H1 (cell line): Measurements from ENCODE around the gene SIPA1L3. TPM values are rescaled to one million over a fixed set of nuclear protein-coding genes. Genes with fewer than 3 reads are reported as not detected.

Experiments used
- CTCF ChIA-PET: fragments of 300-600 bp; sonication (Branson Sonifier 250); formaldehyde crosslinking; loops from one replicate; lab custom pipeline; 2021; ENCODE audit not compliant: partially characterized antibody; lab: Charles Lee
- POLR2A ChIA-PET: fragments of 300-600 bp; sonication (Branson Sonifier 250); formaldehyde crosslinking; loops from one replicate; lab custom pipeline; 2021; ENCODE audit warnings: inconsistent platforms; ENCODE audit not compliant: partially characterized antibody; lab: Charles Lee
- DNase-seq, 2 experiments: peaks; one replicate each; pipeline versions ENCODE4 v3.0.0 to v3.0.0-alpha.2; 2010 to 2022; ENCODE audit warnings: low spot score in 2 of 2, low read depth in 1 of 2, mixed read lengths in 1 of 2
- FAIRE-seq: peaks from 2 replicates; lab custom pipeline; 2011; peaks lifted over from hg19 to GRCh38; lab: Jason Lieb, UNC
- H2AFZ ChIP-seq: 2 replicates; pipeline ENCODE4 v1.8.1; 2012; ENCODE audit warnings: low read length, inconsistent platforms
- H2AK5ac ChIP-seq: 2 replicates; pipeline ENCODE4 v1.6.1; 2013; ENCODE audit warnings: low read depth, low read length
- H2BK120ac ChIP-seq: replicated peaks from 2 replicates; pipeline ENCODE3; 2013; ENCODE audit warnings: low read depth, low read length, inconsistent platforms
- H2BK12ac ChIP-seq: 2 replicates; pipeline ENCODE4 v1.6.1; 2013; ENCODE audit warnings: low read depth, low read length
- H2BK15ac ChIP-seq: 2 replicates; pipeline ENCODE4 v1.6.1; 2013; ENCODE audit warnings: low read length
- H2BK20ac ChIP-seq: 2 replicates; pipeline ENCODE4 v1.6.1; 2013; ENCODE audit warnings: low read length
- H2BK5ac ChIP-seq: 2 replicates; pipeline ENCODE4 v1.6.1; 2013; ENCODE audit warnings: low read depth, low read length
- H3K14ac ChIP-seq: 2 replicates; pipeline ENCODE4 v1.6.1; 2013; ENCODE audit warnings: inconsistent platforms; ENCODE audit not compliant: insufficient read length
- H3K18ac ChIP-seq: 2 replicates; pipeline ENCODE4 v1.6.1; 2013; ENCODE audit warnings: low read length; ENCODE audit errors: extremely low read depth
- H3K23ac ChIP-seq: 2 replicates; pipeline ENCODE4 v1.6.1; 2013; ENCODE audit warnings: inconsistent platforms; ENCODE audit not compliant: insufficient read length
- H3K23me2 ChIP-seq: 2 replicates; pipeline ENCODE4 v1.6.1; 2013; ENCODE audit warnings: low read depth, low read length
- H3K27ac ChIP-seq: 2 replicates; pipeline ENCODE4 v1.6.1; 2011; ENCODE audit warnings: low read depth, low read length, inconsistent platforms
- H3K27me3 ChIP-seq, 4 experiments: replicated peaks in 1 of 4; 1 replicate in 1 of 4; 2 replicates in 3 of 4; pipeline versions ENCODE4 v1.6.1 to v1.8.1; 2011 to 2013; ENCODE audit warnings: low read length in 3 of 4, mild to moderate bottlenecking in 3 of 4, inconsistent platforms in 2 of 4, mixed read lengths in 2 of 4, moderate library complexity in 1 of 4; ENCODE audit not compliant: control insufficient read depth in 3 of 4, insufficient read depth in 3 of 4; ENCODE audit errors: extremely low read depth in 1 of 4
- H3K36me3 ChIP-seq, 4 experiments: 2 replicates each; pipeline versions ENCODE4 v1.6.1 to v1.8.1; 2011 to 2013; ENCODE audit warnings: mild to moderate bottlenecking in 4 of 4, low read length in 3 of 4, moderate library complexity in 2 of 4, control low read depth in 1 of 4, inconsistent platforms in 1 of 4; ENCODE audit not compliant: insufficient read depth in 4 of 4, control insufficient read depth in 2 of 4
- H3K4ac ChIP-seq: replicated peaks from 2 replicates; pipeline ENCODE3; 2013; ENCODE audit warnings: low read length, low read depth, mixed read lengths, inconsistent platforms; ENCODE audit not compliant: insufficient read length
- H3K4me1 ChIP-seq, 4 experiments: replicated peaks in 1 of 4; 1 replicate in 1 of 4; 2 replicates in 3 of 4; pipeline versions ENCODE4 v1.6.1 to v1.8.1; 2011 to 2013; ENCODE audit warnings: low read length in 3 of 4, inconsistent platforms in 2 of 4, mixed read lengths in 1 of 4; ENCODE audit not compliant: insufficient read depth in 4 of 4, control insufficient read depth in 3 of 4
- H3K4me2 ChIP-seq, 2 experiments: 2 replicates each; pipeline versions ENCODE4 v1.6.1 to v1.8.1; 2011 to 2013; ENCODE audit warnings: low read depth in 2 of 2, low read length in 2 of 2, control low read depth in 1 of 2, inconsistent platforms in 1 of 2, mild to moderate bottlenecking in 1 of 2; ENCODE audit not compliant: insufficient read depth in 1 of 2
- H3K4me3 ChIP-seq, 4 experiments: fragments of 200-600, 300-600 bp in 1 of 4; sonication (generic), shearing (Covaris generic), sonication (Bioruptor Twin) in 1 of 4; 2 replicates each; pipeline versions ENCODE4 v1.5.1 to v1.8.1; 2011 to 2016; ENCODE audit warnings: low read length in 4 of 4, low read depth in 3 of 4, control low read depth in 2 of 4, inconsistent platforms in 2 of 4, mild to moderate bottlenecking in 2 of 4, mixed read lengths in 1 of 4, moderate library complexity in 1 of 4; ENCODE audit not compliant: insufficient read depth in 2 of 4; ENCODE audit errors: extremely low read depth in 1 of 4
- H3K56ac ChIP-seq: replicated peaks from 2 replicates; pipeline ENCODE3; 2013; ENCODE audit warnings: low read depth, mild to moderate bottlenecking, mixed read lengths, low read length, inconsistent platforms; ENCODE audit not compliant: insufficient read length
- H3K79me1 ChIP-seq: 2 replicates; pipeline ENCODE4 v1.6.1; 2013; ENCODE audit warnings: low read depth, low read length, control low read depth
- H3K79me2 ChIP-seq, 2 experiments: 2 replicates each; pipeline versions ENCODE4 v1.6.1 to v1.8.1; 2012 to 2013; ENCODE audit warnings: low read length in 2 of 2, mild to moderate bottlenecking in 2 of 2, inconsistent platforms in 1 of 2; ENCODE audit not compliant: insufficient read depth in 2 of 2, control insufficient read depth in 1 of 2
- H3K9ac ChIP-seq, 4 experiments: replicated peaks in 1 of 4; 1 replicate in 1 of 4; 2 replicates in 3 of 4; pipeline versions ENCODE4 v1.6.1 to v1.8.1; 2011 to 2013; ENCODE audit warnings: low read depth in 3 of 4, low read length in 3 of 4, control low read depth in 2 of 4, mild to moderate bottlenecking in 2 of 4, moderate library complexity in 2 of 4, inconsistent platforms in 1 of 4; ENCODE audit errors: extremely low read depth in 1 of 4
- H3K9me3 ChIP-seq, 2 experiments: 2 replicates each; pipeline versions ENCODE4 v1.6.1 to v1.8.1; 2012 to 2013; ENCODE audit warnings: mild to moderate bottlenecking in 2 of 2, moderate library complexity in 2 of 2, control low read depth in 1 of 2, inconsistent platforms in 1 of 2, low read depth in 1 of 2, low read length in 1 of 2, mixed read lengths in 1 of 2; ENCODE audit not compliant: insufficient read depth in 2 of 2
- H4K20me1 ChIP-seq, 2 experiments: replicated peaks in 1 of 2; 2 replicates each; pipeline versions ENCODE3 to v1.8.1; 2011 to 2013; ENCODE audit warnings: inconsistent platforms in 2 of 2, low read length in 2 of 2, mild to moderate bottlenecking in 1 of 2; ENCODE audit not compliant: insufficient read depth in 2 of 2, control insufficient read depth in 1 of 2
- H4K5ac ChIP-seq: 2 replicates; pipeline ENCODE4 v1.6.1; 2013; ENCODE audit warnings: low read length, low read depth, mixed read lengths, inconsistent platforms; ENCODE audit not compliant: insufficient read length
- H4K8ac ChIP-seq: 2 replicates; pipeline ENCODE4 v1.8.0; 2013; ENCODE audit warnings: mild to moderate bottlenecking, moderate library complexity, low read length, inconsistent platforms; ENCODE audit not compliant: insufficient read depth; ENCODE audit errors: extremely low read depth
- H4K91ac ChIP-seq: replicated peaks from 2 replicates; pipeline ENCODE3; 2013; ENCODE audit warnings: low read length, mixed read lengths, inconsistent platforms; ENCODE audit not compliant: insufficient read length
- ASH2L ChIP-seq: fragments of 200-600, 300-600 bp; sonication (generic); IDR thresholded peaks from one replicate; pipeline ENCODE4 v1.7.1; 2017; ENCODE audit warnings: low read length
- CBX8 ChIP-seq: fragments of 300-800, 300-1000 bp; sonication (generic); IDR thresholded peaks from 2 replicates; pipeline ENCODE4 v1.7.1; 2016; ENCODE audit warnings: low read depth, low read length, borderline replicate concordance
- CHD2 ChIP-seq: IDR thresholded peaks from 2 replicates; pipeline ENCODE4 v1.6.1; 2012; ENCODE audit warnings: low read length, improper control_type of control experiment
- EZH2 ChIP-seq: fragments of 200-600 bp; sonication (generic); IDR thresholded peaks from 2 replicates; pipeline ENCODE4 v1.7.1; 2012; ENCODE audit warnings: low read depth, mild to moderate bottlenecking, moderate library complexity, low read length, inconsistent platforms; ENCODE audit not compliant: severe bottlenecking
- GTF2F1 ChIP-seq: IDR thresholded peaks from 2 replicates; pipeline ENCODE4 v1.6.1; 2012; ENCODE audit warnings: low read depth, low read length, improper control_type of control experiment, borderline replicate concordance
- RFX5 ChIP-seq: IDR thresholded peaks from 2 replicates; pipeline ENCODE4 v1.6.1; 2011; ENCODE audit warnings: low read depth, low read length, improper control_type of control experiment, borderline replicate concordance
- SAP30 ChIP-seq: fragments of 300-600 bp; sonication (generic); IDR thresholded peaks from 2 replicates; pipeline ENCODE4 v1.7.1; 2012; ENCODE audit warnings: low read length, moderate library complexity, mild to moderate bottlenecking, inconsistent platforms; ENCODE audit not compliant: insufficient read depth, insufficient replicate concordance
- SIRT6 ChIP-seq: IDR thresholded peaks from one replicate; pipeline ENCODE4 v1.7.1; 2012; ENCODE audit warnings: low read length, inconsistent platforms
- SIX5 ChIP-seq: IDR thresholded peaks from 2 replicates; pipeline ENCODE4 v1.6.1; 2011; ENCODE audit warnings: mild to moderate bottlenecking, low read depth, low read length
- SUZ12 ChIP-seq: fragments of 200-600 bp; sonication (generic); IDR thresholded peaks from 2 replicates; pipeline ENCODE4 v1.6.1; 2012; ENCODE audit warnings: mild to moderate bottlenecking, inconsistent platforms, low read length, moderate library complexity, mixed read lengths
- TAF1 ChIP-seq: IDR thresholded peaks from 2 replicates; pipeline ENCODE4 v1.6.1; 2011; ENCODE audit warnings: mild to moderate bottlenecking, low read depth, low read length
- USF2 ChIP-seq: IDR thresholded peaks from 2 replicates; pipeline ENCODE4 v1.6.1; 2011; ENCODE audit warnings: low read length, improper control_type of control experiment
- whole genome bisulfite sequencing, 2 experiments: shearing (Covaris generic) in 1 of 2; methylation state at CpG; one replicate each; pipeline versions ENCODE4 v1.1.6 to v1.1.7; 2013 to 2015; ENCODE audit warnings: low lambda C conversion rate in 2 of 2, mixed read lengths in 2 of 2, inconsistent platforms in 1 of 2, low coverage in 1 of 2, missing lambda C conversion rate in 1 of 2; ENCODE audit not compliant: insufficient replicate concordance in 2 of 2, insufficient coverage in 1 of 2, insufficient read length in 1 of 2; ENCODE audit errors: extremely low coverage in 1 of 2, missing lambda C conversion rate in 1 of 2; 5-methylcytosine and 5-hydroxymethylcytosine counted together
- polyA plus RNA-seq, 7 experiments: library from polyadenylated mRNA; depleted of rRNA in 3 of 7; stranded (reverse) in 5 of 7; unstranded in 2 of 7; fragments of >200 nt in 5 of 7; fragments of 200-250 nt in 2 of 7; gene quantifications; 1 replicate in 5 of 7; 2 replicates in 1 of 7; 4 replicates in 1 of 7; pipeline versions ENCODE4 v1.2.1 to v1.2.3, GENCODE V29; 2011 to 2013; ENCODE audit warnings: missing spikeins in 2 of 7, mixed read lengths in 2 of 7
- total RNA-seq: library from RNA; stranded (reverse); fragmentation: NEBNext Ultra II Directional; extraction: Animal tissue kit (Norgen Biotek cat#: 25700); gene quantifications from 2 replicates; pipeline ENCODE4 v1.2.1, GENCODE V29; 2021
- TF ChIP-seq, protein P1 (sequence below): IDR thresholded peaks from 2 replicates; pipeline ENCODE4 v1.6.1; 2012; ENCODE audit warnings: inconsistent platforms

Gene SIPA1L3
- total and polyA plus RNA-seq, 2 of the 8 experiments (the other 6 are each of a cell fraction or from before 2014, with no cell fraction given): 15.0 to 54.9 TPM

GRCh38 chr19:38139122-38139521, 232.1 kb downstream of the SIPA1L3 start:
- peak overlapping the region; percentile 61; the same call in 1 of the 2 replicates for H2BK15ac ChIP-seq
- no peak overlapping the region for H3K4ac ChIP-seq
- H2BK5ac ChIP-seq: 0 out of 2 replicates have a peak overlapping the region, but pooled peaks have one; percentile 24
- peaks cover 0 to 2% (median 0%) of the 10 kb centered on the region in 4 experiments; a peak in 1 of 8 replicates for H3K36me3 ChIP-seq
- H3K9me3 ChIP-seq: no peaks in the 10 kb centered on the region
- no peak overlapping the region for H2BK120ac ChIP-seq
- H3K23ac ChIP-seq: no peak overlapping the region
- no peak overlapping the region for H3K56ac ChIP-seq
- FAIRE-seq (no peak), DNase-seq (no peak)
- no peak overlapping the region for H2AFZ ChIP-seq
- no peak overlapping the region for H4K5ac ChIP-seq
- POLR2A ChIA-PET: interaction anchor here (0.7 kb wide), 1 partner anchor 63 kb away, joined by 5 read pairs; no protein-coding TSS in a partner anchor
- WGBS, 2 experiments: 93% methylated on average over 6 of the region's 6 CpGs; no CpG with 5 or more reads in 1 of the 2 experiments
- H3K79me2 ChIP-seq: no peaks in the 10 kb centered on the region
- no peak overlapping the region for H4K91ac ChIP-seq
- no peak overlapping the region for H3K18ac ChIP-seq
- H3K23me2 ChIP-seq: no peaks in the 10 kb centered on the region
- peaks cover 0 to 7% (median 0%) of the 10 kb centered on the region in 4 experiments; a peak in 3 of 7 replicates for H3K4me1 ChIP-seq
- H3K9ac ChIP-seq: no peak overlapping the region
- H3K27ac ChIP-seq: no peak overlapping the region
- H4K8ac ChIP-seq: no peak overlapping the region
- H4K20me1 ChIP-seq: peaks cover 0 to 4% of the 10 kb centered on the region in 2 experiments
- H3K4me3 ChIP-seq: no peak overlapping the region
- no peaks in the 10 kb centered on the region for H3K27me3 ChIP-seq
- H2BK20ac ChIP-seq: no peak overlapping the region
- no peak overlapping the region for H2AK5ac ChIP-seq
- no peak overlapping the region for H3K14ac ChIP-seq
- CTCF ChIA-PET: interaction anchor here (0.6 to 5.7 kb wide), 3 partner anchors 24 to 236 kb away, joined by 3 to 66 read pairs (median 4); partner anchors contain the start of genes SIPA1L3 and WDR87
- no peak overlapping the region for H3K4me2 ChIP-seq
- no peak overlapping the region for H2BK12ac ChIP-seq
- H3K79me1 ChIP-seq: no peaks in the 10 kb centered on the region
- TF ChIP-seq USF2: no peak
- TF ChIP-seq EZH2: no peak
- TF ChIP-seq SUZ12: no peak
- no peak for TF ChIP-seq RFX5
- no peak for TF ChIP-seq TAF1
- no peak for TF ChIP-seq ASH2L
- TF ChIP-seq SAP30: no peak
- TF ChIP-seq SIRT6: no peak
- no peak for TF ChIP-seq SIX5
- TF ChIP-seq CBX8: no peak
- no peak for TF ChIP-seq CHD2
- TF ChIP-seq GTF2F1: no peak
- TF ChIP-seq, protein P1, sequence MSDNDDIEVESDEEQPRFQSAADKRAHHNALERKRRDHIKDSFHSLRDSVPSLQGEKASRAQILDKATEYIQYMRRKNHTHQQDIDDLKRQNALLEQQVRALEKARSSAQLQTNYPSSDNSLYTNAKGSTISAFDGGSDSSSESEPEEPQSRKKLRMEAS: no peak
